ENCODE measurements around the gene TLE4. TPM values are rescaled to one million over a fixed set of nuclear protein-coding genes. Genes with fewer than 3 reads are reported as not detected.

The TLE4 gene
- polyA plus RNA-seq, 1 donor (not counting 4 experiments of a cell fraction or from before 2014, with no cell fraction given), result 14.7 TPM

DNA sequence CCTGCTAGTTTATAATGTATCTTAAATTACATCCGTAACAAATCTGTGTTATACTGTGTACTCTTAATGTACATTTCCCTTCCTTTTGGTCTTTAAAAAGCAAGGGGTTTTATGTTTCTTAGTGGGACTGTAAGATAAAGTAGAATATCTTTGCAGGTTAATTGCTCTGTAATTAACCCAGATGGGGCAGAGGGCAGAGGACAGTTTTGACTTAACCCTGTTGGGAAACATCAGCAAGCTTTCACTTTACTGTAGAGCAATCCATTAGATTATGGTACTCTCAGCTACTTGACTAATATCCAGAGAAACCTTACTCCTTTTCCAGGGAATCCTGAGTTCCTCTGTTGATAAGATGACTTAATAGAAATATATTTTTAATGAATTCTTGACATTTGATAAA lies 74.3 kb downstream of the TLE4 start:
- H3K4me2 ChIP-seq (ENCODE audit: control insufficient read depth, extremely low read depth, insufficient read depth, low read depth, low read length), result no peak overlapping the region
- no peak overlapping the region for H3K9ac ChIP-seq (ENCODE audit: control insufficient read depth, extremely low read depth, insufficient read depth, low read length)
- no peaks in the 10 kb centered on the region for H3K9me1 ChIP-seq (ENCODE audit: control insufficient read depth, extremely low read depth, insufficient read depth, low read length)
- no peaks in the 10 kb centered on the region for H4K20me1 ChIP-seq (ENCODE audit: control insufficient read depth, extremely low read depth, insufficient read depth, low read length)
- no peaks in the 10 kb centered on the region for H3K27me3 ChIP-seq (ENCODE audit: control insufficient read depth, extremely low read depth, insufficient read depth, low read length)
- FAIRE-seq, result no peak
- no peaks in the 10 kb centered on the region for H3K79me2 ChIP-seq (ENCODE audit: control insufficient read depth, insufficient read depth, low read length)
- no peak overlapping the region for H2AFZ ChIP-seq (ENCODE audit: control insufficient read depth, low read length)
- TF ChIP-seq, protein P1, sequence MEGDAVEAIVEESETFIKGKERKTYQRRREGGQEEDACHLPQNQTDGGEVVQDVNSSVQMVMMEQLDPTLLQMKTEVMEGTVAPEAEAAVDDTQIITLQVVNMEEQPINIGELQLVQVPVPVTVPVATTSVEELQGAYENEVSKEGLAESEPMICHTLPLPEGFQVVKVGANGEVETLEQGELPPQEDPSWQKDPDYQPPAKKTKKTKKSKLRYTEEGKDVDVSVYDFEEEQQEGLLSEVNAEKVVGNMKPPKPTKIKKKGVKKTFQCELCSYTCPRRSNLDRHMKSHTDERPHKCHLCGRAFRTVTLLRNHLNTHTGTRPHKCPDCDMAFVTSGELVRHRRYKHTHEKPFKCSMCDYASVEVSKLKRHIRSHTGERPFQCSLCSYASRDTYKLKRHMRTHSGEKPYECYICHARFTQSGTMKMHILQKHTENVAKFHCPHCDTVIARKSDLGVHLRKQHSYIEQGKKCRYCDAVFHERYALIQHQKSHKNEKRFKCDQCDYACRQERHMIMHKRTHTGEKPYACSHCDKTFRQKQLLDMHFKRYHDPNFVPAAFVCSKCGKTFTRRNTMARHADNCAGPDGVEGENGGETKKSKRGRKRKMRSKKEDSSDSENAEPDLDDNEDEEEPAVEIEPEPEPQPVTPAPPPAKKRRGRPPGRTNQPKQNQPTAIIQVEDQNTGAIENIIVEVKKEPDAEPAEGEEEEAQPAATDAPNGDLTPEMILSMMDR (optimal IDR thresholded peaks at IDR 0.05 in 1 of 3, IDR thresholded peaks at IDR 0.05 in 1 of 3, conservative IDR thresholded peaks at IDR 0.05 in 1 of 3; ENCODE audit: extremely low read depth in 1 of 3, insufficient read depth in 2 of 3, low read length in 3 of 3), result no peak
- TF ChIP-seq EZH2 (IDR thresholded peaks at IDR 0.05; ENCODE audit: low read length), result no peak
- dilution Hi-C loops (cut with MboI; ENCODE audit: extremely low pct_ligation_motif_present, low sequenced_read_pairs), result no loop called here
- no peaks in the 10 kb centered on the region for H3K4me1 ChIP-seq (ENCODE audit: control insufficient read depth, extremely low read depth, insufficient read depth, low read length)
- no peaks in the 10 kb centered on the region for H3K9me3 ChIP-seq (ENCODE audit: control insufficient read depth, low read depth, low read length)
- H3K4me3 ChIP-seq (ENCODE audit: control insufficient read depth in 2 of 3, extremely low read depth in 1 of 3, insufficient read depth in 2 of 3, low read depth in 1 of 3, low read length in 3 of 3), result no peak overlapping the region
- H3K27ac ChIP-seq (ENCODE audit: control insufficient read depth, insufficient read depth, low read length), result no peak overlapping the region
- no peak for DNase-seq (ENCODE audit: low read depth, low spot score)
- no peaks in the 10 kb centered on the region for H3K36me3 ChIP-seq (ENCODE audit: control insufficient read depth in 2 of 2, extremely low read depth in 1 of 2, insufficient read depth in 2 of 2, low read length in 2 of 2)

DNA sequence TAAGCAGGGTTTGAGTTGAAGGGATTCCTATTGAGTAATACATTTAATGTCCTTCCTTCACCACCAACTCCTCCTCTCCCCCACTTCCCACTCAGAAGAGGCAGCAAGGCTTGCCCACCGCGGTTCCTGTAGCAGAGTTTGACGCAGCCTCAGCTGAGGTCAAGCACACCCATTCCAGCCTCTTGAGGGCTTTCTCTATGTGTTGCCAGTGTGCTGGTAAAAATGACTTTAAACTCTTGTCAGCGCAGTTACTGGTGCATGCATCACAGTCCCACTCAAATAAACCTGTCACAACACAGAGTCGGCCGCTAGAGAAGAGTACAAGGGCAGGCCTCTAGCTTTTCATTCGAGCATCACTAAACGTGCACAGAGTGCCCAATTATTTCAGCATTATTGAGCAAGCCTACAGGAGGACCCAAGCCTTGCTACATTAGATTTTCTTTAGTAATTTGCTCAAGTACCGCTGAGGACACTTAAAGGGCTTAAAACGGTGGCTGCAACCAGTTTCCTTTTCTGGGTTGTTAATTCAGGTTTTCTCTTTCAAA lies 79.6 kb downstream of the TLE4 start:
- dilution Hi-C loops (cut with MboI; ENCODE audit: extremely low pct_ligation_motif_present, low sequenced_read_pairs), result no loop called here
- H3K9me3 ChIP-seq (ENCODE audit: control insufficient read depth, low read depth, low read length), result no peaks in the 10 kb centered on the region
- no peaks in the 10 kb centered on the region for H4K20me1 ChIP-seq (ENCODE audit: control insufficient read depth, extremely low read depth, insufficient read depth, low read length)
- no peaks in the 10 kb centered on the region for H3K27me3 ChIP-seq (ENCODE audit: control insufficient read depth, extremely low read depth, insufficient read depth, low read length)
- H3K4me3 ChIP-seq (ENCODE audit: control insufficient read depth in 2 of 3, extremely low read depth in 1 of 3, insufficient read depth in 2 of 3, low read depth in 1 of 3, low read length in 3 of 3), result no peak overlapping the region
- peaks cover 0 to 1% of the 10 kb centered on the region in 2 experiments for H3K36me3 ChIP-seq (ENCODE audit: control insufficient read depth in 2 of 2, extremely low read depth in 1 of 2, insufficient read depth in 2 of 2, low read length in 2 of 2)
- no peak for FAIRE-seq
- H3K27ac ChIP-seq (ENCODE audit: control insufficient read depth, insufficient read depth, low read length), result no peak overlapping the region
- H3K79me2 ChIP-seq (ENCODE audit: control insufficient read depth, insufficient read depth, low read length), result no peaks in the 10 kb centered on the region
- H3K4me2 ChIP-seq (ENCODE audit: control insufficient read depth, extremely low read depth, insufficient read depth, low read depth, low read length), result no peak overlapping the region
- no peak for DNase-seq (ENCODE audit: low read depth, low spot score)
- H3K4me1 ChIP-seq (ENCODE audit: control insufficient read depth, extremely low read depth, insufficient read depth, low read length), result no peaks in the 10 kb centered on the region
- TF ChIP-seq, protein P1 (optimal IDR thresholded peaks at IDR 0.05 in 1 of 3, IDR thresholded peaks at IDR 0.05 in 1 of 3, conservative IDR thresholded peaks at IDR 0.05 in 1 of 3; ENCODE audit: extremely low read depth in 1 of 3, insufficient read depth in 2 of 3, low read length in 3 of 3), result no peak
- no peak for TF ChIP-seq EZH2 (IDR thresholded peaks at IDR 0.05; ENCODE audit: low read length)
- H2AFZ ChIP-seq (ENCODE audit: control insufficient read depth, low read length), result no peak overlapping the region
- H3K9me1 ChIP-seq (ENCODE audit: control insufficient read depth, extremely low read depth, insufficient read depth, low read length), result no peaks in the 10 kb centered on the region
- H3K9ac ChIP-seq (ENCODE audit: control insufficient read depth, extremely low read depth, insufficient read depth, low read length), result no peak overlapping the region

Data from keratinocyte (primary cell).